GM12891 (cell line): ENCODE measurements around the gene RNF115.

Experiments used
- POLR2A ChIP-seq: IDR thresholded peaks from 2 replicates; pipeline ENCODE4 v1.6.1; 2011; ENCODE audit warnings: low read depth, low read length, control low read depth
- POLR2AphosphoS5 ChIP-seq: IDR thresholded peaks from 2 replicates; pipeline ENCODE4 v1.6.1; 2011; ENCODE audit warnings: low read depth, low read length, control low read depth
- SPI1 ChIP-seq: IDR thresholded peaks from 2 replicates; pipeline ENCODE4 v1.6.1; 2011; ENCODE audit warnings: low read depth, low read length, control low read depth
- TAF1 ChIP-seq: IDR thresholded peaks from 2 replicates; pipeline ENCODE4 v1.6.1; 2011; ENCODE audit warnings: low read depth, low read length, control low read depth

DNA sequence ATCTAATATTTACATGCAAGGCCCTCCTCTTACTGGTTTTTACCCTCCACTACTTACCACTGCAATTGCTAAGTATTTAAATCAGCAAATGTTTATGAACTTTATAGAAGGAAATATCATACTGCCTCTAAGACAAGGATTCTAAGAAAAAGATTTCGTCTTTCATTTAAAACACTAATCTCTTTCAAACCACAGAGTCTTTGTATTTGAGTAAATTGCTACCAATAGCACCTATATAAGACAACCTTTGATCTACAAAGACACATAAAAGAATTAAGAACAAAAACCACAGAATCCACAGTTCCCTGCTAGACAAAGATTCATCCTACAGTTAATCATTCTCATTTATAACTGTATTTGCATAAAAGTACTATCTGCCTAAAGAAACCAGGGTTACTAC is 37.6 kb downstream of the RNF115 start:
- TF ChIP-seq POLR2AphosphoS5 (no peak), POLR2A (no peak), TAF1 (no peak), SPI1 (no peak)
